H1 (cell line): ENCODE results near the gene PUDP. TPM values are rescaled to one million over a fixed set of nuclear protein-coding genes. Genes with fewer than 3 reads are reported as not detected.

Experiments used
- CTCF ChIA-PET: fragments of 300-600 bp; sonication (Branson Sonifier 250); formaldehyde crosslinking; loops from one replicate; lab custom pipeline; 2021; ENCODE audit not compliant: partially characterized antibody; lab: Charles Lee
- POLR2A ChIA-PET: fragments of 300-600 bp; sonication (Branson Sonifier 250); formaldehyde crosslinking; loops from one replicate; lab custom pipeline; 2021; ENCODE audit warnings: inconsistent platforms; ENCODE audit not compliant: partially characterized antibody; lab: Charles Lee
- DNase-seq, 2 experiments: peaks; one replicate each; pipeline versions ENCODE4 v3.0.0 to v3.0.0-alpha.2; 2010 to 2022; ENCODE audit warnings: low spot score in 2 of 2, low read depth in 1 of 2, mixed read lengths in 1 of 2
- FAIRE-seq: peaks from 2 replicates; lab custom pipeline; 2011; peaks lifted over from hg19 to GRCh38; lab: Jason Lieb, UNC
- H2AFZ ChIP-seq: 2 replicates; pipeline ENCODE4 v1.8.1; 2012; ENCODE audit warnings: low read length, inconsistent platforms
- H2AK5ac ChIP-seq: 2 replicates; pipeline ENCODE4 v1.6.1; 2013; ENCODE audit warnings: low read depth, low read length
- H2BK120ac ChIP-seq: replicated peaks from 2 replicates; pipeline ENCODE3; 2013; ENCODE audit warnings: low read depth, low read length, inconsistent platforms
- H2BK12ac ChIP-seq: 2 replicates; pipeline ENCODE4 v1.6.1; 2013; ENCODE audit warnings: low read depth, low read length
- H2BK15ac ChIP-seq: 2 replicates; pipeline ENCODE4 v1.6.1; 2013; ENCODE audit warnings: low read length
- H2BK20ac ChIP-seq: 2 replicates; pipeline ENCODE4 v1.6.1; 2013; ENCODE audit warnings: low read length
- H2BK5ac ChIP-seq: 2 replicates; pipeline ENCODE4 v1.6.1; 2013; ENCODE audit warnings: low read depth, low read length
- H3K14ac ChIP-seq: 2 replicates; pipeline ENCODE4 v1.6.1; 2013; ENCODE audit warnings: inconsistent platforms; ENCODE audit not compliant: insufficient read length
- H3K18ac ChIP-seq: 2 replicates; pipeline ENCODE4 v1.6.1; 2013; ENCODE audit warnings: low read length; ENCODE audit errors: extremely low read depth
- H3K23ac ChIP-seq: 2 replicates; pipeline ENCODE4 v1.6.1; 2013; ENCODE audit warnings: inconsistent platforms; ENCODE audit not compliant: insufficient read length
- H3K23me2 ChIP-seq: 2 replicates; pipeline ENCODE4 v1.6.1; 2013; ENCODE audit warnings: low read depth, low read length
- H3K27ac ChIP-seq: 2 replicates; pipeline ENCODE4 v1.6.1; 2011; ENCODE audit warnings: low read depth, low read length, inconsistent platforms
- H3K27me3 ChIP-seq, 4 experiments: replicated peaks in 1 of 4; 1 replicate in 1 of 4; 2 replicates in 3 of 4; pipeline versions ENCODE4 v1.6.1 to v1.8.1; 2011 to 2013; ENCODE audit warnings: low read length in 3 of 4, mild to moderate bottlenecking in 3 of 4, inconsistent platforms in 2 of 4, mixed read lengths in 2 of 4, moderate library complexity in 1 of 4; ENCODE audit not compliant: control insufficient read depth in 3 of 4, insufficient read depth in 3 of 4; ENCODE audit errors: extremely low read depth in 1 of 4
- H3K36me3 ChIP-seq, 4 experiments: 2 replicates each; pipeline versions ENCODE4 v1.6.1 to v1.8.1; 2011 to 2013; ENCODE audit warnings: mild to moderate bottlenecking in 4 of 4, low read length in 3 of 4, moderate library complexity in 2 of 4, control low read depth in 1 of 4, inconsistent platforms in 1 of 4; ENCODE audit not compliant: insufficient read depth in 4 of 4, control insufficient read depth in 2 of 4
- H3K4ac ChIP-seq: replicated peaks from 2 replicates; pipeline ENCODE3; 2013; ENCODE audit warnings: low read length, low read depth, mixed read lengths, inconsistent platforms; ENCODE audit not compliant: insufficient read length
- H3K4me1 ChIP-seq, 4 experiments: replicated peaks in 1 of 4; 1 replicate in 1 of 4; 2 replicates in 3 of 4; pipeline versions ENCODE4 v1.6.1 to v1.8.1; 2011 to 2013; ENCODE audit warnings: low read length in 3 of 4, inconsistent platforms in 2 of 4, mixed read lengths in 1 of 4; ENCODE audit not compliant: insufficient read depth in 4 of 4, control insufficient read depth in 3 of 4
- H3K4me2 ChIP-seq, 2 experiments: 2 replicates each; pipeline versions ENCODE4 v1.6.1 to v1.8.1; 2011 to 2013; ENCODE audit warnings: low read depth in 2 of 2, low read length in 2 of 2, control low read depth in 1 of 2, inconsistent platforms in 1 of 2, mild to moderate bottlenecking in 1 of 2; ENCODE audit not compliant: insufficient read depth in 1 of 2
- H3K4me3 ChIP-seq, 4 experiments: fragments of 200-600, 300-600 bp in 1 of 4; sonication (generic), shearing (Covaris generic), sonication (Bioruptor Twin) in 1 of 4; 2 replicates each; pipeline versions ENCODE4 v1.5.1 to v1.8.1; 2011 to 2016; ENCODE audit warnings: low read length in 4 of 4, low read depth in 3 of 4, control low read depth in 2 of 4, inconsistent platforms in 2 of 4, mild to moderate bottlenecking in 2 of 4, mixed read lengths in 1 of 4, moderate library complexity in 1 of 4; ENCODE audit not compliant: insufficient read depth in 2 of 4; ENCODE audit errors: extremely low read depth in 1 of 4
- H3K56ac ChIP-seq: replicated peaks from 2 replicates; pipeline ENCODE3; 2013; ENCODE audit warnings: low read depth, mild to moderate bottlenecking, mixed read lengths, low read length, inconsistent platforms; ENCODE audit not compliant: insufficient read length
- H3K79me1 ChIP-seq: 2 replicates; pipeline ENCODE4 v1.6.1; 2013; ENCODE audit warnings: low read depth, low read length, control low read depth
- H3K79me2 ChIP-seq, 2 experiments: 2 replicates each; pipeline versions ENCODE4 v1.6.1 to v1.8.1; 2012 to 2013; ENCODE audit warnings: low read length in 2 of 2, mild to moderate bottlenecking in 2 of 2, inconsistent platforms in 1 of 2; ENCODE audit not compliant: insufficient read depth in 2 of 2, control insufficient read depth in 1 of 2
- H3K9ac ChIP-seq, 4 experiments: replicated peaks in 1 of 4; 1 replicate in 1 of 4; 2 replicates in 3 of 4; pipeline versions ENCODE4 v1.6.1 to v1.8.1; 2011 to 2013; ENCODE audit warnings: low read depth in 3 of 4, low read length in 3 of 4, control low read depth in 2 of 4, mild to moderate bottlenecking in 2 of 4, moderate library complexity in 2 of 4, inconsistent platforms in 1 of 4; ENCODE audit errors: extremely low read depth in 1 of 4
- H3K9me3 ChIP-seq, 2 experiments: 2 replicates each; pipeline versions ENCODE4 v1.6.1 to v1.8.1; 2012 to 2013; ENCODE audit warnings: mild to moderate bottlenecking in 2 of 2, moderate library complexity in 2 of 2, control low read depth in 1 of 2, inconsistent platforms in 1 of 2, low read depth in 1 of 2, low read length in 1 of 2, mixed read lengths in 1 of 2; ENCODE audit not compliant: insufficient read depth in 2 of 2
- H4K20me1 ChIP-seq, 2 experiments: replicated peaks in 1 of 2; 2 replicates each; pipeline versions ENCODE3 to v1.8.1; 2011 to 2013; ENCODE audit warnings: inconsistent platforms in 2 of 2, low read length in 2 of 2, mild to moderate bottlenecking in 1 of 2; ENCODE audit not compliant: insufficient read depth in 2 of 2, control insufficient read depth in 1 of 2
- H4K5ac ChIP-seq: 2 replicates; pipeline ENCODE4 v1.6.1; 2013; ENCODE audit warnings: low read length, low read depth, mixed read lengths, inconsistent platforms; ENCODE audit not compliant: insufficient read length
- H4K8ac ChIP-seq: 2 replicates; pipeline ENCODE4 v1.8.0; 2013; ENCODE audit warnings: mild to moderate bottlenecking, moderate library complexity, low read length, inconsistent platforms; ENCODE audit not compliant: insufficient read depth; ENCODE audit errors: extremely low read depth
- H4K91ac ChIP-seq: replicated peaks from 2 replicates; pipeline ENCODE3; 2013; ENCODE audit warnings: low read length, mixed read lengths, inconsistent platforms; ENCODE audit not compliant: insufficient read length
- ASH2L ChIP-seq: fragments of 200-600, 300-600 bp; sonication (generic); IDR thresholded peaks from one replicate; pipeline ENCODE4 v1.7.1; 2017; ENCODE audit warnings: low read length
- BACH1 ChIP-seq: IDR thresholded peaks from 2 replicates; pipeline ENCODE4 v1.6.1; 2012; ENCODE audit warnings: low read length, improper control_type of control experiment
- CBX8 ChIP-seq: fragments of 300-800, 300-1000 bp; sonication (generic); IDR thresholded peaks from 2 replicates; pipeline ENCODE4 v1.7.1; 2016; ENCODE audit warnings: low read depth, low read length, borderline replicate concordance
- CHD1 ChIP-seq: IDR thresholded peaks from 2 replicates; pipeline ENCODE4 v1.6.1; 2012; ENCODE audit warnings: low read depth, low read length, improper control_type of control experiment
- EP300 ChIP-seq, 2 experiments: IDR thresholded peaks; 1 replicate in 1 of 2; 2 replicates in 1 of 2; pipeline ENCODE4 v1.6.1; 2011 to 2012; ENCODE audit warnings: low read depth in 2 of 2, low read length in 2 of 2, mild to moderate bottlenecking in 2 of 2, borderline replicate concordance in 1 of 2, inconsistent platforms in 1 of 2, moderate library complexity in 1 of 2
- HDAC2 ChIP-seq, 2 experiments: fragments of 300-600 bp in 1 of 2; sonication (generic) in 1 of 2; IDR thresholded peaks; 2 replicates each; pipeline ENCODE4 v1.6.1; 2011 to 2012; ENCODE audit warnings: low read depth in 2 of 2, low read length in 2 of 2, mild to moderate bottlenecking in 2 of 2, moderate library complexity in 2 of 2, borderline replicate concordance in 1 of 2, inconsistent platforms in 1 of 2
- POLR2A ChIP-seq, 2 experiments: IDR thresholded peaks; 1 replicate in 1 of 2; 2 replicates in 1 of 2; pipeline ENCODE4 v1.6.1; 2011; ENCODE audit warnings: low read depth in 2 of 2, low read length in 2 of 2, mild to moderate bottlenecking in 2 of 2; ENCODE audit errors: control extremely low read depth in 1 of 2
- POLR2AphosphoS5 ChIP-seq: IDR thresholded peaks from 2 replicates; pipeline ENCODE4 v1.6.1; 2011; ENCODE audit warnings: low read depth, low read length
- POU5F1 ChIP-seq: IDR thresholded peaks from 2 replicates; pipeline ENCODE4 v1.6.1; 2011; ENCODE audit warnings: low read depth, mild to moderate bottlenecking, low read length, moderate library complexity
- SUZ12 ChIP-seq: fragments of 200-600 bp; sonication (generic); IDR thresholded peaks from 2 replicates; pipeline ENCODE4 v1.6.1; 2012; ENCODE audit warnings: mild to moderate bottlenecking, inconsistent platforms, low read length, moderate library complexity, mixed read lengths
- TAF1 ChIP-seq: IDR thresholded peaks from 2 replicates; pipeline ENCODE4 v1.6.1; 2011; ENCODE audit warnings: mild to moderate bottlenecking, low read depth, low read length
- YY1 ChIP-seq: IDR thresholded peaks from 2 replicates; pipeline ENCODE4 v1.6.1; 2011; ENCODE audit warnings: low read depth, mild to moderate bottlenecking, low read length
- WGBS, 2 experiments: shearing (Covaris generic) in 1 of 2; methylation state at CpG; one replicate each; pipeline versions ENCODE4 v1.1.6 to v1.1.7; 2013 to 2015; ENCODE audit warnings: low lambda C conversion rate in 2 of 2, mixed read lengths in 2 of 2, inconsistent platforms in 1 of 2, low coverage in 1 of 2, missing lambda C conversion rate in 1 of 2; ENCODE audit not compliant: insufficient replicate concordance in 2 of 2, insufficient coverage in 1 of 2, insufficient read length in 1 of 2; ENCODE audit errors: extremely low coverage in 1 of 2, missing lambda C conversion rate in 1 of 2; 5-methylcytosine and 5-hydroxymethylcytosine counted together
- polyA plus RNA-seq, 7 experiments: library from polyadenylated mRNA; depleted of rRNA in 3 of 7; stranded (reverse) in 5 of 7; unstranded in 2 of 7; fragments of >200 nt in 5 of 7; fragments of 200-250 nt in 2 of 7; gene quantifications; 1 replicate in 5 of 7; 2 replicates in 1 of 7; 4 replicates in 1 of 7; pipeline versions ENCODE4 v1.2.1 to v1.2.3, GENCODE V29; 2011 to 2013; ENCODE audit warnings: missing spikeins in 2 of 7, mixed read lengths in 2 of 7
- total RNA-seq: library from RNA; stranded (reverse); fragmentation: NEBNext Ultra II Directional; extraction: Animal tissue kit (Norgen Biotek cat#: 25700); gene quantifications from 2 replicates; pipeline ENCODE4 v1.2.1, GENCODE V29; 2021
- TF ChIP-seq, protein P1 (sequence below): IDR thresholded peaks from 2 replicates; pipeline ENCODE4 v1.6.1; 2012; ENCODE audit warnings: inconsistent platforms

The PUDP gene
- total and polyA plus RNA-seq, 2 of the 8 experiments (the other 6 are each of a cell fraction or from before 2014, with no cell fraction given): 27.2 to 30.2 TPM

GRCh38 chrX:7052541-7052940 lies 95.4 kb downstream of the PUDP start:
- no peak for FAIRE-seq
- POLR2A ChIA-PET: no interaction called here

More at GRCh38 chrX:7052541-7052940, 95.4 kb downstream of the PUDP start:
- H3K18ac ChIP-seq: no peak overlapping the region
- H2BK15ac ChIP-seq: no peak overlapping the region
- H3K4me1 ChIP-seq: no peaks in the 10 kb centered on the region; a peak in 1 of 7 replicates
- no peaks in the 10 kb centered on the region for H3K79me2 ChIP-seq
- H4K91ac ChIP-seq: no peak overlapping the region
- DNase-seq: no peak
- H4K20me1 ChIP-seq: no peaks in the 10 kb centered on the region
- no peak overlapping the region for H3K23ac ChIP-seq
- H2BK120ac ChIP-seq: no peak overlapping the region
- H2BK20ac ChIP-seq: no peak overlapping the region
- no peak overlapping the region for H4K5ac ChIP-seq
- no peak overlapping the region for H3K4me2 ChIP-seq
- H3K36me3 ChIP-seq: no peaks in the 10 kb centered on the region; a peak in 1 of 8 replicates
- CTCF ChIA-PET: no interaction called here
- no peak overlapping the region for H3K4me3 ChIP-seq
- H3K27ac ChIP-seq: no peak overlapping the region
- H2AFZ ChIP-seq: no peak overlapping the region
- no peak overlapping the region for H3K4ac ChIP-seq
- H3K14ac ChIP-seq: no peak overlapping the region
- TF ChIP-seq POU5F1 (no peak), BACH1 (no peak), ASH2L (no peak), CHD1 (no peak), TAF1 (no peak), CBX8 (no peak), SUZ12 (no peak), POLR2A (IDR thresholded peaks at IDR 0.05; ENCODE audit: control extremely low read depth in 1 of 2, low read depth in 2 of 2, low read length in 2 of 2) (no peak), POLR2AphosphoS5 (no peak), YY1 (no peak), HDAC2 (IDR thresholded peaks at IDR 0.05; ENCODE audit: borderline replicate concordance in 1 of 2, low read depth in 2 of 2, low read length in 2 of 2) (no peak), EP300 (IDR thresholded peaks at IDR 0.05; ENCODE audit: borderline replicate concordance in 1 of 2, low read depth in 2 of 2, low read length in 2 of 2) (no peak)
- TF ChIP-seq, protein P1, sequence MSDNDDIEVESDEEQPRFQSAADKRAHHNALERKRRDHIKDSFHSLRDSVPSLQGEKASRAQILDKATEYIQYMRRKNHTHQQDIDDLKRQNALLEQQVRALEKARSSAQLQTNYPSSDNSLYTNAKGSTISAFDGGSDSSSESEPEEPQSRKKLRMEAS: no peak
- TF ChIP-seq, all 59 proteins: peak for 0
- Histone ChIP-seq H3K79me1 (no peaks in the 10 kb centered on the region), H2BK12ac (no peak overlapping the region), H3K23me2 (no peaks in the 10 kb centered on the region), H3K9me3 (no peaks in the 10 kb centered on the region), H2BK5ac (no peak overlapping the region), H3K9ac (no peak overlapping the region), H2AK5ac (no peak overlapping the region), H3K27me3 (no peaks in the 10 kb centered on the region), H3K56ac (no peak overlapping the region), H4K8ac (no peak overlapping the region)
- 92% methylated on average over 4 of the region's 6 CpGs; no CpG with 5 or more reads in 1 of the 2 experiments for WGBS, 2 experiments
